Fibroblast of mammary gland (primary cell): ENCODE measurements around the gene PTPRE.

Experiments
- DNase-seq: peaks from one replicate; pipeline ENCODE4 v3.0.0-alpha.2; 2010; ENCODE audit warnings: low read depth
- H3K4me3 ChIP-seq: 2 replicates; pipeline ENCODE4 v1.5.1; 2011; ENCODE audit warnings: low read depth, mild to moderate bottlenecking, low read length, moderate library complexity; ENCODE audit not compliant: control insufficient read depth
- CTCF ChIP-seq: conservative IDR thresholded peaks from 2 replicates; pipeline ENCODE4 v1.5.1; 2011; ENCODE audit warnings: low read depth, low read length, inconsistent platforms; ENCODE audit not compliant: control insufficient read depth, insufficient read depth

PTPRE gene

GRCh38 chr10:127906548-127907377, at the start of gene PTPRE:
TSS of gene PTPRE (plus strand) at chr10:127907103. CDS start at chr10:128040882, 133,779 bp downstream.
- peak; percentile 27 for TF ChIP-seq CTCF
- peak within 1 kb of the TSS; percentile 41 for H3K4me3 ChIP-seq
- DNase-seq: peak; percentile 51

DNA sequence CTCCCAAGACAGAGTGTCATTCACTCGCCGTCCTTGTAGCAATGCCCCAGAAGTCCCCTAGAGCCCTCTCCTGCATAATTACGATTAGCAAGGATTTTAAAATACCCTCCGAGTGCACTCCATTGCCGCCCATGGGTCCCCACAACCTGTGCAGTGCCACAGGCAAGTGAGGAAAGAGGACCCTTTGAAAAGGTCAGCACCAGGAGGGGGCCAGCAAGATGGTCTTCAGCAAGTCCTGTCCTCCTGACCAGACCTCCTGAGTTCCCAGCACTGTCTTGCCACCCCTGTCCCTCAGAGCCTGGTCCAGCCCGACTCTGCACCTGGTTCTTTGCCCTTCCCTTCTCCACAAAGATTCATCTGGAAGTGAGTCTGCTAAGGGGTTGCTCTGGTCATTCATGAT, 46.3 kb upstream of the PTPRE start:
- DNase-seq: no peak
- TF ChIP-seq CTCF: no peak
- no peak overlapping the region for H3K4me3 ChIP-seq

- peak; percentile 38 for DNase-seq
- no peak overlapping the region for H3K4me3 ChIP-seq
- TF ChIP-seq CTCF: no peak
Observed at GRCh38 chr10:127863231-127863825, 43.6 kb upstream of the PTPRE start.

- no peak overlapping the region for H3K4me3 ChIP-seq
- TF ChIP-seq CTCF: no peak
Observed at GRCh38 chr10:127866276-127867013, 40.5 kb upstream of the PTPRE start.

DNA sequence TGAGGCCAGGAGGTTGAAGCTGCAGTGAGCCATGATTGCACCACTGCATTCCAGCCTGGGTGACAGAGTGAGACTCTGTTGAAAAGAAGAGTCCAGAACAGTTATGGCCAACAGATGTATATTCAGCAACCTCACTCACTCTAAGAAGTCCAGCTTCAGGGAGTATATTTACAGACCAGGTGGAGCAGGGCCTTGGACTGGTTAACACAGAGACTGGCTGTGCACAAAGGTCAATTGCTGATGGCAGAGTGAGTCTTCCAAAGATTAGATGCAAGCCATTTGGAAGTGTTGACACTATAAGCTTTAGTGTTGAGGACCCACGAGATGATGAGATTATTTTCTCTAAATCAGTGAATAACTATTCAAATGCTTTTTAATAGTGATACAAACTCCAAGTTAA, 39.1 kb upstream of the PTPRE start:
- no peak for TF ChIP-seq CTCF
- no peak for DNase-seq
- no peak overlapping the region for H3K4me3 ChIP-seq

More at GRCh38 chr10:127866276-127867013, 40.5 kb upstream of the PTPRE start:
- peak; percentile 25 for DNase-seq

DNA sequence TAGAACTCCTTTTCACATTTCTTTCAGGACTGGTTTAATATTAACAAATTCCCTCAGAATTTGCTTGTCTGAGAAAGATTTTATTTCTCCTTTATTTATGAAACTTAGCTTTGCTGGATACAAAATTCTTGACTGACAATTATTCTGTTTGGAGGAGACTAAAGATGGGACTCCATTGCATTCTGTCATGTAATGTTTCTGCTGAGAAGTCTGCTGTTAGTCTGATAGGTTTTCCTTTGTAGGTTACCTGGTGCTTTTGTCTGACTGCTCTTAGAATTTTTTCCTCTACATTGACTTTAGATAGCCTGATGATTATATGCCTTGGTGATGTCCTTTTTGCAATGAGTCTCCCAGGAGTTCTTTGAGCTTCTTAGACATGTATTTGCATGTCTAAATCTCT, 37.6 kb upstream of the PTPRE start:
- TF ChIP-seq CTCF: no peak
- no peak for DNase-seq
- H3K4me3 ChIP-seq: no peak overlapping the region
